ENCODE measurements around the gene MCC. TPM values are rescaled to one million over a fixed set of nuclear protein-coding genes. Genes with fewer than 3 reads are reported as not detected.

MCC gene
- total and polyA plus RNA-seq, 2 of the 4 experiments (the other 2 are of a cell fraction) = 5.0 to 20.6 TPM

DNA sequence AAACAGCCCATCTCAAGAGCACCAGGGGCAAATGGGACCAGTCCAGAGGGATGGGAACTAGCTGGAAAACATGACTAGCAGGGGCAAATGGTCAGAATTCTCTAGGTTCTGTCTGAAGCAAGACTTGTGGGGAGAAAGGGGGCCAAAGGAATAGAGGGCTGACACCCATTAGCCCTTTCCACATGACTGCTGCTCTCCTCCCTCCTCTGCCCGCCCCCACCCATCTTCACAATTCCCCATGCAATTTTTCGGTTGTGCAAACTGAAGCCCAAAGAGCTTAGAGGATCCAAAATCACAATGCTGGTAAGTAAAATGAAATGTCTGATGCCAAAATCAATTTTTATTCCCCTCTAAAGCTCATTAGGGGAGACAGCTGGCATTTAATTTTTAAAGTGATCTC, 304.6 kb downstream of the MCC start:
- H4K20me1 ChIP-seq (ENCODE audit: insufficient read depth, low read length) = peaks cover 3% of the 10 kb centered on the region; the same call in 1 of the 2 replicates
- no peak overlapping the region for H2AFZ ChIP-seq (replicated peaks; ENCODE audit: low read length, poor library complexity)
- H3K14ac ChIP-seq (replicated peaks; ENCODE audit: low read depth, low read length) = no peak overlapping the region
- intact Hi-C loops (cut with micrococcal nuclease) (no loop called here), in situ Hi-C loops (cut with MboI; ENCODE audit: low sequenced_read_pairs) (no loop called here), dilution Hi-C loops (cut with HindIII; ENCODE audit: low sequenced_read_pairs, unreplicated experiment) (no loop called here)
- ATAC-seq (ENCODE audit: low read depth) (no peak), DNase-seq (no peak)
- H3K9me3 ChIP-seq (ENCODE audit: control insufficient read depth, insufficient read depth, low read length) = no peaks in the 10 kb centered on the region
- BruUV-seq (replicated peaks) = no TSS peak
- no CpG with 5 or more reads among the region's 2 CpGs for WGBS, 2 experiments (ENCODE audit: extremely low coverage in 2 of 2, insufficient read length in 1 of 2)
- no peak overlapping the region for H3K56ac ChIP-seq (ENCODE audit: extremely low read depth, insufficient read depth, low read length)
- no peaks in the 10 kb centered on the region for H3K27me3 ChIP-seq (ENCODE audit: control insufficient read depth, insufficient read depth, low read length)
- H3K4me2 ChIP-seq (ENCODE audit: low read depth, low read length) = no peak overlapping the region
- H4K8ac ChIP-seq (ENCODE audit: low read depth in 2 of 2, low read length in 2 of 2) = no peak overlapping the region
- peaks cover 2% of the 10 kb centered on the region; the same call in 1 of the 2 replicates for H3K4me1 ChIP-seq (ENCODE audit: control insufficient read depth, insufficient read depth, low read length)
- POLR2A ChIA-PET (ENCODE audit: unreplicated experiment) = interaction anchor here (0.6 kb wide), 1 partner anchor 181 kb away, joined by 9 read pairs; no protein-coding TSS in a partner anchor
- no peak overlapping the region for H2BK5ac ChIP-seq (ENCODE audit: low read depth, low read length, poor library complexity, severe bottlenecking)
- H4K91ac ChIP-seq (ENCODE audit: insufficient read depth, low read depth, low read length) = no peak overlapping the region
- no peak overlapping the region for H2BK20ac ChIP-seq (ENCODE audit: low read depth, low read length)
- H3K36me3 ChIP-seq (ENCODE audit: control insufficient read depth, insufficient read depth, low read length) = no peaks in the 10 kb centered on the region
- H3K23ac ChIP-seq (ENCODE audit: low read depth, low read length) = no peak overlapping the region
- H3K9ac ChIP-seq (ENCODE audit: low read depth, low read length) = no peak overlapping the region
- CTCF ChIA-PET = interaction anchor here (1.4 kb wide), 1 partner anchor 17 kb away, joined by 5 read pairs; no protein-coding TSS in a partner anchor
- no peak overlapping the region for H2AK9ac ChIP-seq (replicated peaks; ENCODE audit: low read depth, low read length, poor library complexity)
- no peak overlapping the region for H3K27ac ChIP-seq (ENCODE audit: insufficient read depth, low read length)
- H2AK5ac ChIP-seq (ENCODE audit: low read depth, low read length) = no peak overlapping the region
- H3K9me1 ChIP-seq (ENCODE audit: insufficient read depth, low read length) = no peaks in the 10 kb centered on the region
- H3K18ac ChIP-seq (ENCODE audit: low read depth, low read length) = no peak overlapping the region
- H4K5ac ChIP-seq (ENCODE audit: low read depth, low read length) = no peak overlapping the region
- no peak overlapping the region for H3K4ac ChIP-seq (ENCODE audit: low read depth, low read length)
- H2BK15ac ChIP-seq (ENCODE audit: low read depth, low read length) = no peak overlapping the region
- no peak overlapping the region for H2BK120ac ChIP-seq (ENCODE audit: low read depth, low read length)
- H3K79me1 ChIP-seq (ENCODE audit: low read depth in 1 of 2, low read length in 2 of 2) = peaks cover 6 to 8% of the 10 kb centered on the region in 2 experiments; a peak in 2 of 4 replicates
- TF ChIP-seq RAD21 (IDR thresholded peaks at IDR 0.05; ENCODE audit: low read length) (no peak), CHD1 (IDR thresholded peaks at IDR 0.05; ENCODE audit: low read depth, low read length) (no peak), MXI1 (IDR thresholded peaks at IDR 0.05; ENCODE audit: borderline replicate concordance, low read depth, low read length) (no peak), RFX5 (IDR thresholded peaks at IDR 0.05; ENCODE audit: low read depth, low read length) (no peak), MAFK (IDR thresholded peaks at IDR 0.05; ENCODE audit: low read depth, low read length) (no peak), FOS (IDR thresholded peaks at IDR 0.05; ENCODE audit: low read depth, low read length) (no peak)
- H3K4me3 ChIP-seq (ENCODE audit: insufficient read depth, low read depth, low read length) = no peak overlapping the region
